Keratinocyte (primary cell): Measurements from ENCODE around the gene C11orf97.

ENCODE experiments used
- CTCF ChIP-seq, 3 experiments: IDR thresholded peaks in 1 of 3; conservative IDR thresholded peaks in 1 of 3; optimal IDR thresholded peaks in 1 of 3; 2 replicates in 2 of 3; 3 replicates in 1 of 3; pipeline versions ENCODE3 to v1.5.1; 2011; ENCODE audit warnings: low read length in 3 of 3, mild to moderate bottlenecking in 3 of 3, moderate library complexity in 2 of 3, control low read depth in 1 of 3, inconsistent platforms in 1 of 3; ENCODE audit not compliant: insufficient read depth in 2 of 3; ENCODE audit errors: extremely low read depth in 1 of 3
- EZH2 ChIP-seq: IDR thresholded peaks from one replicate; pipeline ENCODE4 v1.6.1; 2012; ENCODE audit warnings: inconsistent platforms, mild to moderate bottlenecking, low read length, moderate library complexity

DNA sequence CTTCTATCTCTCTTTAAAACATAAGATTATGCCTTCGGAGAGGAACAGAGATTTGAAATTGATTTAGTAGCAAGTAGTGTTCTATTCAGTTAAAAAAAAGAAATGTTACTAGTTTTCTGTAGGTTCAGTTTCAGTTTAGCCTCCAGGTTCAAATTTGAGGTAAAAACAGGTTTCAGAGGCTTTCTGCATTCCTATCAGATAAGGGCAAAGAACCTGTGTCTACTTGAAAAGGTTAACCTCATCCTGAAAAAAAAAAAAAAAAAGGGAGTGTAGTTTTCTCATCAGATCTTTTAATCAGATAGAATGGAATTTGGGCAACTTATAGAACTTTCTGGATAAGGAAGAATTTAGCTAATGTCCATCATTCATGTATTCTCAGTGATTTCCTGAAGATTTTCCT lies 12.1 kb downstream of the C11orf97 start:
- TF ChIP-seq CTCF (optimal IDR thresholded peaks at IDR 0.05 in 1 of 3, IDR thresholded peaks at IDR 0.05 in 1 of 3, conservative IDR thresholded peaks at IDR 0.05 in 1 of 3; ENCODE audit: extremely low read depth in 1 of 3, insufficient read depth in 2 of 3, low read length in 3 of 3) (no peak), EZH2 (no peak)
